ENCODE data around the gene DAZAP1.

- no peak for TF ChIP-seq POLR2A (IDR thresholded peaks at IDR 0.05; ENCODE audit: low read depth, low read length)
- no peak for TF ChIP-seq CEBPB (IDR thresholded peaks at IDR 0.05; ENCODE audit: low read depth, low read length)
- peak; percentile 48 for TF ChIP-seq CTCF (conservative IDR thresholded peaks at IDR 0.05; ENCODE audit: low read depth, low read length)
- no peak for TF ChIP-seq BHLHE40 (IDR thresholded peaks at IDR 0.05; ENCODE audit: low read depth, low read length)
- no peak for TF ChIP-seq SMC3 (IDR thresholded peaks at IDR 0.05; ENCODE audit: low read depth, low read length)
- TF ChIP-seq MAZ (IDR thresholded peaks at IDR 0.05; ENCODE audit: borderline replicate concordance, low read depth, low read length): no peak; the same call in 1 of the 2 replicates
- TF ChIP-seq MXI1 (IDR thresholded peaks at IDR 0.05; ENCODE audit: borderline replicate concordance, low read depth, low read length): no peak
- TF ChIP-seq FOS (IDR thresholded peaks at IDR 0.05; ENCODE audit: low read depth, low read length): no peak
- no peak for TF ChIP-seq RCOR1 (IDR thresholded peaks at IDR 0.05; ENCODE audit: insufficient replicate concordance, low read length)
- no peak for TF ChIP-seq MAFK (IDR thresholded peaks at IDR 0.05; ENCODE audit: low read depth, low read length)
- TF ChIP-seq RAD21 (IDR thresholded peaks at IDR 0.05; ENCODE audit: low read length): no peak
Observed at GRCh38 chr19:1401138-1401888, 6.1 kb upstream of the DAZAP1 start, which contains the start of gene GAMT.
